ENCODE results near the gene TSR1. TPM values are rescaled to one million over a fixed set of nuclear protein-coding genes. Genes with fewer than 3 reads are reported as not detected.

Gene TSR1
- 57.5 to 66.2 TPM (median 60.9 TPM) in 5 replicates for total RNA-seq (2022; extraction: Qiagen RNA extraction)

DNA sequence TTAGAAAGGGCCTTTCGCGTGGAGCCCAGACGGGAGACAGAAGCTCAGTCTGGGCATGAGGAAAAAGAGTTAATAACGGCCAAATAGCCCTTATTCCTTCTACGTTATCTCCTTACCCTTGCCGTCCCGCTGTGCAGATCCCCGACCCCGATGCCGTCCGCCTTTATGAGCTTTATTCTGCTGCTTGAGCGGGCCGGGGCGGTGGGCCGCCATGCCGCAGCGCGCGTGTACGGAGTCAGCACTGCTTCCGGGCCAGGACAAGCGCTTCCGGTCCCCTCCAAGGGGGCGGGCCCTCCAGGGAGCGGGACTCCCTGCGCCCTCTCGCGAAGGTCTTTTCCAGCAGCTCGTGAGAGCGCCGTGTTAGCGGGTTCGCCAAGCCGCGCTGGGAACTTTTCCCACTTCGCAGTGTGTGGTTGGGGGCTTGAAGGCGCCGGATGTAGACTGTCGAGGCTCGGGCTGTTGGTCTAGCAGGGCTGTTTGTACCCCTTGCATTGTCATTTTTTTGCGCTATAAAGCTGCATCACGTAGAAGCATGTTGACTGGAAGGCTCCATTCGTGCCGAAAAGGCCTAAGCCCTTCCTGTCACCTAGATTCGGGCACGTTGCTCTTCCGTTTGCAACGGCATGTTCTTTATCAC lies at the start of gene TSR1:
TSS of gene TSR1 (minus strand) at position 243 of the 637 bp plus-strand sequence. CDS start at position 213, 30 bp downstream.

GRCh38 chr17:2336852-2337543 lies 741 bp upstream of the TSR1 start, which contains the start of gene SGSM2:
Gene SGSM2 (plus strand): TSS chr17:2337501. CDS start chr17:2337689, 188 bp downstream.

GRCh38 chr17:2303204-2304188 lies 32.8 kb downstream of the TSR1 start, which contains the start of the genes SMG6 and SRR:
Gene SMG6 (minus strand): TSS chr17:2303785. CDS start chr17:2303720, 65 bp downstream.
Gene SRR (plus strand): TSS chr17:2303950. CDS start chr17:2315561, 11,611 bp downstream.

Other genes starting within 250 kb of the TSR1 start
- 19.6 to 25.6 TPM (median 24.4 TPM) in 5 replicates for gene SMG6, start 32.7 kb downstream of the TSR1 start, total RNA-seq (2022; extraction: Qiagen RNA extraction)
- 7.0 to 9.5 TPM (median 7.8 TPM) in 5 replicates for gene SRR, start 32.5 kb downstream of the TSR1 start, total RNA-seq (2022; extraction: Qiagen RNA extraction)
- gene SGSM2, start 1.0 kb upstream of the TSR1 start, total RNA-seq (2022; extraction: Qiagen RNA extraction), result 23.5 to 41.4 TPM (median 35.9 TPM) in 5 replicates
- 10.8 to 21.8 TPM (median 17.3 TPM) in 5 replicates for gene MNT, start 64.6 kb upstream of the TSR1 start, total RNA-seq (2022; extraction: Qiagen RNA extraction)
- gene METTL16, start 175.4 kb upstream of the TSR1 start, total RNA-seq (2022; extraction: Qiagen RNA extraction), result 28.1 to 38.1 TPM (median 36.5 TPM) in 5 replicates